Activated CD8-positive, alpha-beta memory T cell treated with anti-CD3 and anti-CD28 coated beads, Interleukin-2, amount 50 U/mL, for 48 hours (primary cell): ENCODE results near the gene MTG1.
"Not testable (repeated sequence)": the region's sequence is repeated elsewhere in the genome, so short reads cannot be mapped to it uniquely, and the experiment has no call there.

ENCODE experiments used
- DNase-seq: peaks from one replicate; pipeline ENCODE4 v3.0.0-alpha.2; 2020

The MTG1 gene

DNA sequence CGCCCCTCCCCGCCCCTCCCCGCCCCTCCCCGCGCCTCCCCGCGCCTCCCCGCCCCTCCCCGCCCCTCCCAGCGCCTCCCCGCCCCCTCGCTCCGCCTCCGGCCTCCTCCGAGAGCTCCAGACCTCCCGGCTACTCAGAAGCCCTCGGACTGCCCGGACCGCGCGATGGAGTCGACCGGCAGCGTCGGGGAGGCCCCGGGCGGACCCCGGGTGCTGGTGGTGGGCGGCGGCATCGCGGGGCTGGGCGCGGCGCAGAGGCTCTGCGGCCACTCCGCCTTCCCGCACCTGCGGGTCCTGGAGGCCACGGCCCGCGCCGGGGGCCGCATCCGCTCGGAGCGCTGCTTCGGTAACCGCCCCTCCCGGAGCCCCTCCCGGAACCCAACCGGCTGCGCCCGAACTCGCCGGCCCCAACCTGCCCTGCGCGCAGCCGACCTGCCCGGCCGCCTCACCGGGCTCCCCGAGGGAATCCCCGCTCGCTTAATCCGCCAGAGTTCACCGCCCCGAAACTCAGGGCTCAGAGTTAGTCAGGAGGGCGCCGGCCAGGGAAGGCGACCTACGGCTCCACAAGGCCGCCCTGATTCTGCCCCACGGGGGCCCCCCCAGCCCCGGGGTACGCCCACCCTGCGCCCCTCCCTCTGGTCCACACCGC lies 14.7 kb upstream of the MTG1 start, which contains the start of gene PAOX:
Gene PAOX (plus strand): TSS at position 111 of the 649 bp plus-strand sequence. CDS start 55 bp downstream, at position 166.
- DNase-seq = peak; percentile 81

DNA sequence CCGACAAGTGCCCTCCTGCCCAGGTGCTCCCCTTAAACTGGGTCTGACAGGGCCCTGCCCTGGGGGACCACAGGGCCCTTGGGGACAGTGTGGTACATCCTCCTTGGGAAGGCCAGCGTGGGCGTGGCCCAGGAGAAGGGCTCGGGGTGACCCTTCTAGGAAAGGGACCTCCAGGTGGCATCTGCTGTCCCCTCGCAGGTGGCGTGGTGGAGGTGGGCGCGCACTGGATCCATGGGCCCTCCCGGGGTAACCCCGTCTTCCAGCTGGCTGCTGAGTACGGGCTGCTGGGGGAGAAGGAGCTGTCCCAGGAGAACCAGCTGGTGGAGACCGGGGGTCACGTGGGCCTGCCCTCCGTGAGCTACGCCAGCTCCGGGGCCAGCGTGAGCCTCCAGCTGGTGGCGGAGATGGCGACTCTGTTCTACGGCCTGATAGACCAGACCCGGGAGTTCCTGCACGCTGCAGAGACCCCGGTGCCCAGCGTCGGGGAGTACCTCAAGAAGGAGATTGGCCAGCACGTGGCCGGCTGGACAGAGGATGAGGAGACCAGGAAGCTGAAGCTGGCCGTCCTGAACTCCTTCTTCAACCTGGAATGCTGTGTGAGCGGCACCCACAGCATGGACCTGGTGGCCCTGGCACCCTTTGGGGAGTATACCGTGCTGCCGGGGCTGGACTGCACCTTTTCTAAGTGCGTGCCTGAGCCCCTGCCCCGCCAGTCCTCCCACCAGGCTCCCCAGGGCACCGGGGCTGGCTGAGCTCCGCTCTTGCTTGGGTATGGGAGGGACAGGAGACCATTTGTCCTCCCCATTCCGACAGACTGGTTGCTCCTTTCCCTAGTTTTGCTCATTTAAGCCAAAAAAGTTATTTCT lies 13.9 kb upstream of the MTG1 start:
- DNase-seq = no peak

DNA sequence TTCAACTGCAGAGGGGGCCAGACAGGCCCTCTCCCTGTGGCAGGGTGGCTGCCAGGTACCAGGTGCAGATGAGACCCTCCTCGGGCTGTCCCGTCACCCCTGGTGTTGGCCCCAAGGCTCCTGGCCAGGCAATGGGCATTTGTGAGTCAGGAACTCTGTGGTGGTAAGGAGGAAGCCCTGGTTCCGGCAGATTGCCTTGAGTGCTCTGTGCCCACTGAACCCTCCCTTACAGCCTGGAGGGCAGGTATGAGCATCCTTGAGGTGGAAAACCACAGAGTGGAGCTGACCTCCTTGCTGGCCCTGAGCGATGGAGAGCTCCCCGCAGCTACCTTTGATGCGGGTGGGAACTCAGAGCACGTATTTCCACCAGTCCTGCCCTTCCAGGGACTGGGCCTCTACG lies 12.9 kb upstream of the MTG1 start:
- no peak for DNase-seq

DNA sequence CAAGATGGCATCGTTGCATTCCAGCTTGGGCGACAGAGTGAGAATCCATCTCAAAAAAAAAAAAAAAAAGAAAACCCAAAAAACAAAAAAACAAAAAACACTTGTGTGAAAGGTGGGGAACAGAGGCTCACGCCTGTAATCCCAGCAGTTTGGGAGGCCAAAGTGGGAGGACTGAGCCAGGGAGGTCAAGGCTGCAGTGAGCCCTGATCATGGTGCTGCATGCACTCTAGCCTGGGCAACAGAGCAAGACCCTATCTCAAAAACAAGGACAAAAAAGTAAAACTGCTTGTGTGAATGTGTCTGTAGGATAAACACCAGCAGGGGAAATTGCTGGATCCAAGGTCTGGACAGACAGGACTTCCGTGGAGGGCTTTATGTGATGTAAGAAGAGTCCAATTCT lies 10.4 kb upstream of the MTG1 start:
- DNase-seq = no peak

DNA sequence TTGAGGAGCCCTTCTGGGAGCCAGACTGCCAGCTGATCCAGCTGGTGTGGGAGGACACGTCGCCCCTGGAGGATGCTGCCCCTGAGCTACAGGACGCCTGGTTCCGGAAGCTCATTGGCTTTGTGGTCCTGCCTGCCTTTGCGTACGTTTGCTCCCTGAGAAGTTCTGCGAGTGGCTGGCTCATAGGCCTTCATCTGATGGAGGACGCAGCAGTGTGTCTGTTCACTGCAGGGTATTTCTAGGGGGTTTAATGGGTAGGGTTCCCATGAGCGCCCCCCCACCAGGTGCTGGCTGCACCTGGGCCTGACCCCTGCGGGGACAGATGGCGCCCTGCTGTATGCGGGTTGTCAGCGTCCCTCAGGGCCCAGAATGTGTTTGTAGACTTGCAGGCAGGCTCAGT lies 9.9 kb upstream of the MTG1 start:
- no peak for DNase-seq

DNA sequence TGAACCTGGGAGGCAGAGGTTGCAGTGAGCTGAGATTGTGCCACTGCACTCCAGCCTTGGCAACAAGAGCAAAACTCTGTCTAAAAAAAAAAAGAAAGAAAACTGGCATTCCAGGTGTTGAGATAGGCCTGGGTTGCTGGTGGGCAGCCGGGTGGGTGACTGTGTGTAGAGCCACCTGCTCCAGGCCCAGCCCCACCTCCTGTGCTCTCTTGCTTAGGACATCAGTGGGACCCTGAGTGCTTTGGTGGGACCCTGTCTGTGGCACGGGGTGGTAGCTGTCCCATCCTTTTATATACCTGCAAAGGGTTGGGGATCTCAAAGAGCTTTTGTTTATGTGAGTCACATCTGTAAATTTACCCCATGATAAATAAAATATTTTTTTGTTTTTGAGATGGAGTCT lies 8.7 kb upstream of the MTG1 start:
- no peak for DNase-seq

DNA sequence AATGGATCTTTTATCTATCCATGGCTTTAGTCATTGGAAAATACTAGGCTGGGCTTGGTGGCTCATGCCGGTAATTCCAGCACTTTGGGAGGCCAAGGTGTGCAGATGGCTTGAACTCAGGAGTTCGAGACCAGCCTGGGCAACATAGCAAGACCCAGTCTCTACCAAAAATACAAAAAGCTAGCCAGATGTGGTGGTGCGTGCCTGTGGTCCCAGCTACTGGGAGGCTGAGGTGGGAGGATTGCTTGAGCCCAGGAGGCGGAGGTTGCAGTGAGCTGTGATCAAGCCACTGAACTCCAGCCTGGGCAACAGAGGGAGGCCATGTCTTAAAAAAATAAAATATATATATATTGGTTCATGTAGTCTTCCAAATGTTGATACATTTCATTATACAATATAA lies 7.0 kb upstream of the MTG1 start:
- DNase-seq = not testable (repeated sequence)

DNA sequence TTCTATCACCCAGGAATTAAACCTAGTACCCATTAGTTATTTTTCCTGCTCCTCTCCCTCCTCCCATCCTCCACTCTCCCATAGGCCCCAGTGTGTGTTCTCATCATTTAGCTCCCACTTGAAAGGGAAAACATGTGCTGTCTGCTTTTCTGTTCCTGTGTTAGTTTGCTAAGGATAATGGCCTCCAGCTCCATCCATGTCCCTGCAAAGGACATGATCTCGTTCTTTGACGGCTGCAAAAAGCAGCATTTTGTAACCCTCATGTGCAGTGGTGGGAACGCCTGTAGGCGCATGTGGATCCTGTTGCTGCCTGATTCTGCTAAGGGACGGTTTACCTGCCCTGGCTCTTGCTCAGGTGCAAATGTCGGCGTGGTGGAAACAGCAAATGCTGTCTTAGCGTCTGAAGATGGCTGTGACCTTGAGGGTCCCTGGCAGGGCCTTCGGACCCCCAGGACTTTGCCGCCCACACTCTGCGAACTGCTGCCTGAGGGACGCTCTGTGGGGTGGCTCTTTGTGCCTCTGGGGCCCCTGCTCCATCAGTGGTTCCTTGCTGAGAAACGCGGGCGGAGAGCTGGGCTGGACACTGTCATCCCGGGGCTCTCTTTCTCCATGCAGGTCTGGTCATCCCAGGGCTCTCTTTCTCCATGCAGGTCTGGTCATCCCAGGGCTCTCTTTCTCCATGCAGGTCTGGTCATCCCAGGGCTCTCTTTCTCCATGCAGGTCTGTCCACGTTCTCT lies 5.6 kb upstream of the MTG1 start:
- peak; percentile 53 for DNase-seq

DNA sequence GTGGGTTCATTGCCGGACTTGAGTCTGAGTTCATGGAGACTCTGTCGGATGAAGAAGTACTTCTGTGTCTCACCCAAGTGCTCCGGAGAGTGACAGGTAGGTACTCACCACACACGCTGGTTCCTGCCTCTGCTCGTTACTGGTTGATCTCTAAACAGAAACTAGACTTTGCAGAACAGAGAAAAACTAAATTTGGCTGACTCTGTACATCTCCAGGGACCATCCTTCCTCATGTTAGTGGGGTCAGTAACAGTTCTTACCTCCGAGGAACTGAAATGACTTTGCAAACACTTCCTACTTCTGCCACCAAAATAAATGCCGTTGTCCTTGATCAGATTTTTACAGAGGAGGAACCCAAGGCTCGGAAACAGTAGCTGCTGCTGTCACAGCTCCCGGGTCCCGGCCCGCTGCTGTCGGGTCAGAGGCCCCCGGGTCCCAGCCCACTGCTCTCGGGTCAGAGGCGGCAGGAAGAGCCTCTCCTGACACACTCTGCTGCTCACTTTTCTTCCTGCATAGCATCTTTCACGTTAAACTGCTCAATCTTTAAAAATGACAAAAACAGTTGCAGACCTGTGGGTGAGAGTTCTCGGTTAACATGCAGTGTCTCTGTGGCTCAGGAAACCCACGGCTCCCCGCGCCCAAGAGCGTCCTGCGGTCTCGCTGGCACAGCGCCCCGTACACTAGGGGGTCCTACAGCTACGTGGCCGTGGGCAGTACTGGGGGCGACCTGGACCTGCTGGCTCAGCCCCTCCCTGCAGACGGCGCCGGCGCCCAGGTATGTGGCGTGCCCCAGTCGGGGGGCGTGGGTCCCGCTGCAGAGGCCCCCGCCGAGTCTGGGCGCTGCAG lies 4.8 kb upstream of the MTG1 start:
- peak; percentile 66 for DNase-seq

DNA sequence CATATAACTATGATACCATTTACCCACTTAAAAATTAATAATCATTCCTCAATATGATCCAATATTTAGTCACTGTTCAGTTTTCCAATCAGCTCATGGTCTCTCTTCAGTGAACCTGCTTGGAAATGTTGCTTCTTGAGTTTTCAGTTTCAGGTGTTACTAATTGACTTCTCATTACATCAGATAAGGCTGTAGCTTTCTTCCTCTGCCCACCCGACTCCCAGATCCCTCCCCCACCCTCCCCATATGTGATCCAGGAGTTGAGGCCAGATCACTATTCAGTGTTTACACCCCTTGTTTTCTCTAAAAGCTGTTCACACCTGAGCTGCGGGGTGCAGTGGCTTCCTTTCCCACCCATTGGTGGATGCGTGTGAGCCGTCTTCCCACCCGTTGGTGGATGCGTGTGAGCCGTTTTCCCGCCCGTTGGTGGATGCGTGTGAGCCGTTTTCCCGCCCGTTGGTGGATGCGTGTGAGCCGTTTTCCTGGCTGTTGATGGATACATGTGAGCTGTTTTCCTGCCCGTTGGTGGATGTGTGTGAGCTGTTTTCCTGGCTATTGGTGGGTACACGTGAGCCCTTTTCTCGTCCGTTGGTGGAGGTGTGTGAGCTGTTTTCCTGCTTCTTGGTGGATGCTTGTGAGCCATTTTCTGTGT lies 3.2 kb upstream of the MTG1 start:
- peak; percentile 47 for DNase-seq

DNA sequence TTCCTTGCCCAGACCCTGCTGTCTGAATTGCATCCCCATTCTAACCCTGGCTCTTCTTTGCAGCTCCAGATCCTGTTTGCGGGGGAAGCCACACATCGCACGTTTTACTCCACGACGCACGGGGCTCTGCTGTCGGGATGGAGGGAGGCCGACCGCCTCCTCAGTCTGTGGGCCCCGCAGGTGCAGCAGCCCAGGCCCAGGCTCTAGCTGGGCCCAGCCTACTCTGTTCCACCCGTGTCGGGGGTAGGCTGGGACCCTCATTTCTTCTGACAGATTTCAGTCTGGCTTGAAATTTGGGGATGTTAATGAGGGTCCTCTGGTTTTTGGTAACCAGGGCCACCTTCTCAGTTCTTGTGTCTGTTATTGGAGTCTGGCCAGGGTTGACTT lies 2.7 kb upstream of the MTG1 start:
- no peak for DNase-seq

DNA sequence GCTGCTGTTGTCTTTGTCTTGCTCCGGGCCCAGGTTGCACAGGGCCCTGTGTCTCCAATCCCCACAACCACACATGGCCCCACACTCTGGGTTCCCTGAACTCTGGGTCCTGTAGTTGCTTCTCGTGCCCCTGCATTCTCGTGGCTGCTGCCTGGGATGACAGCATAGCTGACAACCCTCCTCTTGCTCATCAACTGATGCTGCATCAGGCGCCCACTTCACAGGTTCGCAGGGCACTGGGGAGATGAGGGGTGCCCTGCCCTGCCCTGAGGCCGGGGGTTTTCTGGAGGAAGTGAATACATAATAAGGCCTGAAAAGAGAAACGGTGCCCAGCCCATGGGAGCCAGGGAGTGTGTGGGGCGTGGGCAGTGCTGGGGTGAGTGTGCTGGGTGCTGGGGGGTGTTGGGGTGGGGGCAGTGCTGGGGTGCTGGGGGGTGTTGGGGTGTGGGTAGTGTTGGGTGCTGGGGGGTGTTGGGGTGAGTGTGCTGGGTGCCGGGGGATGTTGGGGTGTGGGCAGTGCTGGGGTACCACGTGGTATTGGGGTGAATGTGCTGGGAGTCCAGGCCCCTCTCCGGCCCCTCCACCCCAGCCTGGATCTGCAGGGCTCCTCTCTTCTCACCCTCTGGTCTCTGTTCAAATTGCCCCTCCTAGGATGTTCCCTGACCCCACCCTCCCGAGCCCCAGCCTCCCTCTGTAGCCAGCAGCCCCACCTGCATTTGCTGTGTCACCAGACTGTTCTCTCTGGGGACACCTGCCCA lies 2.0 kb upstream of the MTG1 start:
- peak; percentile 75 for DNase-seq

DNA sequence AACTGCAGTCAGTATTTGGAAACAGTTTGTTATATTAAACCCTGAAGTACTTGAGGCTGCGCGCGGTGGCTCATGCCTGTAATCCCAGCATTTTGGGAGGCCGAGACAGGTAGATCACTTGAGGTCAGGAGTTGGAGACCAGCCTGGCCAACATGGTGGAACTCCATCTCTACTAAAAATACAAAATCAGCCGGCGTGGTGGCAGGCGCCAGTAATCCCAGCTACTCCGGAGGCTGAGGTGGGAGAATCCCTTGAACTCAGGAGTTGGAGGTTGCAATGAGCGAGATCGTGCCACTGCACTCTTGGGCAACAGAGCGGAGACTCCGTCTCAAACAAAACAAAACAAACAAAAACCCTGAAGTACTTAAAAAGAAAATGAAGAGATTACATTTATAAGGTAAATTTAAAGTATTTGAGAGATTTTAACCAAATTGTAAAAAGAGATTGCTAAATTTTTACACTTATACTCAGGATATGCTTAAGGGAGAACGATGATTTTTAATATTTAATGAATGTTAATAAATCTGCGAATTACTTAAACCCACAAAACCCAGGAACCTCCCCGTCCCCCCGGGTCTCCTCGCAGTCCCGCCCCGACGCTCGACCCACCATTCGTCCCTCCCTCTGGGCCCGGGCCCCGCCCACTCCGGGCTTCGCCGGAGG lies 425 bp upstream of the MTG1 start:
- no peak for DNase-seq

DNA sequence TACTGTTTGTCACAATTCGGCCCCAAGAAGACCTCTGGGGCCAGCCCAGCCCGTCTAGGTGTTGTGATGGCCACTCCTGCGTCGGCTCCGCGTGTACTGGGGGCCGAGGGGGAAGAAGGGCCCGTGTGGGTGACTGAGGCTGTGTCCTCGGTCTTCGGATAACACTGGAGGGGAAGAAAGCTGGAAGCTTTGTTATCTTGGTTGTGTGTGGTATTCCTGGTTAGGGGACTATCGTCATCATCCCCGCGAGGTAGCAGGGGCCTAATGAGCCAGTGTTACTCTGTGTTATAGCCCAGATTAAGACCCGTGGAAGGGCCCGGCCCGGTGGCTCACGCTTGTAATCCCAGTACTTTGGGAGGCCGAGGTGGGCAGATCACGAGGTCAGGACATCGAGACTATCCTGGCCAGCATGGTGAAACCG lies 854 bp downstream of the MTG1 start:
- peak; percentile 62 for DNase-seq

DNA sequence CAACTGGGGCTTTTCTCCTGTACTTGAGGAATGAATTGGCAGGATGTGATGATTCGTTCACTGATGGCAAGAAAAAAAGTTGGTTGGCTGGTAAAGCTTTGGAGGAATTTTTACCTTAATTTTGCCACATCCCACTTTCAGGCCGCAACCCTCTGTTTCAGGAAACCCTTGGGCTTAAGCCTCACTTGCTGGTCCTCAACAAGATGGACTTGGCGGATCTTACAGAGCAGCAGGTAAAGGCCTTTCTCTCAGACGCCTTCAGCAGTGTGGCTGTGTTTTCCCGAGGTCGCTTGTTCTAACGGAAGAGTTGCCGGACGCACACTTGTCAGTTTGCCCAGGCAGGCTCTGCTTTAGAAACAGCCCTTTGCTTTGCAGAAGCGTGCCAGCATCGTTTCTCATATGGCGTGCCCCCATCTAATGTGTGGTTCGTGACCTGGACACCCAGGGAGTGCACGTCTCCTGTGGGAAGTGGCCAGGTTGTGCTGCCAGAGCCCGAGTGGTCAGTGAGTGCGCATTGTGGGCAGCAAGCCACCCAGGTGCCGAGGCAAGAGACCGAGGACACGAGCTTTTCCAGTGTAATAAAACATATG lies 2.2 kb downstream of the MTG1 start:
- DNase-seq = no peak

DNA sequence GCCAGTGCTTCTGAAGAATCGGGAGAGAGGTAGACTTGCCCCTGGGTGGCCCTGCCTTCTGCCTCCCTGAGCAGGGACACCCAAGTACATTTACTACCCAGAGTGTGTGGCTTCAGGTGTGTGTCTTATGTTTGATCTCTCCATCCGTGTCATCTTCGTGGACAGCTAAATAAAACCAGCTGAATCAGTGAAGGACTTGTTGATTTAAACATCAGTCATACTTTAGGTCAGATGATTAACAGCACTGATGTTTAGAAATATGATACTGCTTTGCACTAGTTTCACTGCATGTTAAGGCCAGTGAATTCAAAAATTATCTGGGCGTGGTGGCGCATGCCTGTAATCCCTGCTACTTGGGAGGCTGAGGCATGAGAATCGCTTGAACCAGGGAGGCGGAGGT lies 4.0 kb downstream of the MTG1 start:
- no peak for DNase-seq

DNA sequence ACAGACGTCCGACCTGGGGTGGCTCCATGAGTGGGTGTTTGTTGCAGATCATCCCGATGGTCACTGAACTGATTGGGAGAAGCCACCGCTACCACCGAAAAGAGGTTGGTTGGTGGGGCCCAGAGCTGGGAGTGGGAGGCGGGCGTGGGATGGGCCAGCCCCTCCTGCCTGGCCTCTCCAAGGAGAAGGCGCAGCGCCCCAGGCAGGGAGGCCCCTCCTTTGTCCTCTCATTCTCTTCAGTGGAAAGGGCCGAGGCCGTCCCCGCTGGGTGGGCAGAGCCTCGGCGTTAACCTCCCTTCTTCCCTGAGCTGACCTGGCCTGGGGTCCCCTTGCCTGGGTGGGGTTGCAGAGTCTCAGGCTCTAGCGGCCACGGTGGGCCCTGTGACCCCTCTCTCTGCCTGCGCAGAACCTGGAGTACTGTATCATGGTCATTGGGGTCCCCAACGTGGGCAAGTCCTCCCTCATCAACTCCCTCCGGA lies 5.2 kb downstream of the MTG1 start:
- no peak for DNase-seq

DNA sequence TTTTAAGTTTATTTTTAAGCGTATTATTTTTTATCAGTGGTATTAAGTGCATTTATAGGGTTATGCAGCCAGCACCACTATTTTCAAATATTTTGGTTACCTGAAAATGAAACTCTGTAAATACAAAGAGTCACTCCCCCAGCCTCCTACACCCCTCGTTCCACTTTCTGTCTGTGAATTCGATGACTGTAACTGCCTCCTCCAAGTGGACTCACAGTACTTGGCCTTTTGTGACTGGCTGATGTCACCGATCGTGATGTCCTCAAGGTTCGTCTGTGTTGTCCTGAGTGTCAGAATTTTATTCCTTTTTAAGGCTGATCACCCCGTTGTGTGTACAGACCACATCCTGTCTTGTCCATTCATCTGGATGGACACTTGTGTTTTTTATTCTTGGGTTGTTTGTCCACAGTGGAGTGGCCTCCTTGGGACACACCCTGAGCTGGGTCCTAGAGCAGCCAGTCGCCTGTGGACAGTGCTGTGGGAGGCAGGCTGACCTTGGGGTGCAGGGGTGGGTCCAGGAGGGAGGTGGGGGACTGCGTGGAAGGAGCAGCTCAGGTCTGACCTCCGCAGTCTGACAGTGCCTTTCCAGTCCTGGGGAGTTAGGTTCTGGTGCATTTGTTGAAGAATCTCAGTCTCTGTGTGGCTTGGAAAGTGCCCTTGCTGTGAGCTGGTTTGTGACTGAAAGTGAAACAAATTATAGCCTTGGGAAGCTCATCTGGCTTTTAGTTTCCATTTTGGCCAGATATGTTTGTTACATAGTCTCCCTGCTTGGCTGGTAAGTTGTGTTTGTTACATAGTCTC lies 6.9 kb downstream of the MTG1 start:
- DNase-seq = no peak

DNA sequence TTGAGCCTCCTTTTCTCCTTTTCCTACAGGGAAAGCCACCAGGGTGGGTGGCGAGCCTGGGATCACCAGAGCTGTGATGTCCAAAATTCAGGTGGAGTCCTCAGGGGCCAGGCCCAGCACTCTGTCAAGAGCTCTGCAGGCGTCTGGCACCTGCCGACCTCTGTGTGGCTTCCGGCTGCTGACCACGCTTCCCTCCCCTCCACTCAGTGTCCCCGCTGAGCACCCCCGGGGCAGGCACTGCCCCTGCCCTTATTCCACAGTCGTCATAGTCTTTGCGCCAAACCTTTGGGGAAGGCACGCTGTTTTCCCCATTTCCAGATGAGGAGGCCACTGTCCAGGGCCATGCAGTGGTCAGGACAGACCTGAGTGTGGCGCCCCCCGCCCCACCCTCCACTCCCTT lies 7.5 kb downstream of the MTG1 start:
- DNase-seq = no peak
